ENCODE results near the gene BEND6. TPM values are rescaled to one million over a fixed set of nuclear protein-coding genes. Genes with fewer than 3 reads are reported as not detected.

Gene BEND6
- total and polyA plus RNA-seq, 10 of the 15 experiments (the other 5 are each of a cell fraction or from before 2014, with no cell fraction given), result 0.79 to 2.8 (median 1.6) TPM

- Histone ChIP-seq H3K9me3 (replicated peaks; ENCODE audit: control insufficient read depth, insufficient read depth, low read length) (peaks cover 5% of the 10 kb centered on the region; the same call in 1 of the 3 replicates), H3K27me3 (replicated peaks in 1 of 2; ENCODE audit: control insufficient read depth in 2 of 2, insufficient read depth in 2 of 2, low read length in 1 of 2) (no peaks in the 10 kb centered on the region), H2AFZ (ENCODE audit: control insufficient read depth, low read depth, low read length) (no peak overlapping the region), H3K9ac (ENCODE audit: control insufficient read depth, insufficient read depth, low read length) (no peak overlapping the region), H3K4me3 (no peak overlapping the region), H4K20me1 (ENCODE audit: control insufficient read depth, insufficient read depth) (no peaks in the 10 kb centered on the region), H3K27ac (ENCODE audit: control insufficient read depth, insufficient read depth) (no peak overlapping the region), H3K4me1 (ENCODE audit: control insufficient read depth, insufficient read depth, low read length) (no peaks in the 10 kb centered on the region), H3K36me3 (ENCODE audit: control insufficient read depth in 2 of 2, insufficient read depth in 2 of 2, low read length in 1 of 2) (no peaks in the 10 kb centered on the region), H3K79me2 (ENCODE audit: control insufficient read depth, insufficient read depth, low read length) (no peaks in the 10 kb centered on the region), H3K4me2 (ENCODE audit: control insufficient read depth, insufficient read depth) (no peak overlapping the region)
- ChIA-PET SMC1A (ENCODE audit: uncharacterized antibody, unreplicated experiment) (interaction anchor here (1.0 to 1.3 kb wide), 3 partner anchors 52 to 120 kb away, joined by 3 to 4 read pairs (median 4); no protein-coding TSS in a partner anchor), RAD21 (ENCODE audit: unreplicated experiment) (no interaction called here), CTCF (interaction anchor here (1.0 to 2.8 kb wide), 3 partner anchors 117 to 135 kb away, joined by 3 to 38 read pairs (median 6); no protein-coding TSS in a partner anchor), POLR2A (no interaction called here)
- ATAC-seq (no peak), FAIRE-seq (no peak), DNase-seq (ENCODE audit: low read depth, low spot score) (no peak)
- no TSS peak for BruUV-seq (replicated peaks)
- intact Hi-C loops (cut with micrococcal nuclease; ENCODE audit: unreplicated experiment), result loop anchor here (5.0 kb wide), 1 partner anchor 293 kb away; the partner anchor contains the start of gene PRIM2
- 47% methylated on average over 1 of the region's 1 CpG for WGBS (ENCODE audit: insufficient coverage, insufficient replicate concordance, low lambda C conversion rate, missing lambda C conversion rate)
- in situ Hi-C loops (cut with MboI), result loop anchor here (5.0 kb wide), 1 partner anchor 117 kb away; no protein-coding TSS in a partner anchor
- TF ChIP-seq ZNF217 (IDR thresholded peaks at IDR 0.05), result no peak
- TF ChIP-seq FOS (IDR thresholded peaks at IDR 0.05; ENCODE audit: borderline replicate concordance, extremely low read depth, insufficient read length), result no peak
- no peak for TF ChIP-seq MYC (IDR thresholded peaks at IDR 0.05; ENCODE audit: insufficient read depth, insufficient read length, insufficient replicate concordance, low read length, severe bottlenecking)
- no peak for TF ChIP-seq FOXM1 (IDR thresholded peaks at IDR 0.05; ENCODE audit: low read depth, low read length)
- TF ChIP-seq SP1 (IDR thresholded peaks at IDR 0.05; ENCODE audit: low read depth, low read length), result no peak
- no peak for TF ChIP-seq MTA3 (IDR thresholded peaks at IDR 0.05; ENCODE audit: borderline replicate concordance, low read length)
- TF ChIP-seq ZNF592 (IDR thresholded peaks at IDR 0.05), result no peak
- TF ChIP-seq SPI1 (IDR thresholded peaks at IDR 0.05; ENCODE audit: borderline replicate concordance, insufficient read depth, low read depth, low read length), result no peak
- no peak for TF ChIP-seq CBX5 (IDR thresholded peaks at IDR 0.05; ENCODE audit: low read depth)
- TF ChIP-seq BHLHE40 (IDR thresholded peaks at IDR 0.05; ENCODE audit: borderline replicate concordance in 1 of 2, low read depth in 2 of 2, low read length in 1 of 2), result no peak
- TF ChIP-seq PAX5 (IDR thresholded peaks at IDR 0.05; ENCODE audit: borderline replicate concordance, low read depth, low read length), result no peak
- TF ChIP-seq HSF1 (IDR thresholded peaks at IDR 0.05; ENCODE audit: low read depth, low read length), result no peak
- TF ChIP-seq SUPT20H (IDR thresholded peaks at IDR 0.05; ENCODE audit: borderline replicate concordance, control insufficient read depth, low read depth, low read length), result no peak
- no peak for TF ChIP-seq DPF2 (IDR thresholded peaks at IDR 0.05)
Measured at GRCh38 chr6:57024775-57025174, 69.9 kb downstream of the BEND6 start.
